ENCODE measurements around the gene RHEX. TPM values are rescaled to one million over a fixed set of nuclear protein-coding genes. Genes with fewer than 3 reads are reported as not detected.
"Not testable (repeated sequence)": the region's sequence is repeated elsewhere in the genome, so short reads cannot be mapped to it uniquely, and the experiment has no call there.

The RHEX gene
- total and polyA plus RNA-seq, 5 experiments from 2014 or later = 0.52 TPM; not detected in 4

DNA sequence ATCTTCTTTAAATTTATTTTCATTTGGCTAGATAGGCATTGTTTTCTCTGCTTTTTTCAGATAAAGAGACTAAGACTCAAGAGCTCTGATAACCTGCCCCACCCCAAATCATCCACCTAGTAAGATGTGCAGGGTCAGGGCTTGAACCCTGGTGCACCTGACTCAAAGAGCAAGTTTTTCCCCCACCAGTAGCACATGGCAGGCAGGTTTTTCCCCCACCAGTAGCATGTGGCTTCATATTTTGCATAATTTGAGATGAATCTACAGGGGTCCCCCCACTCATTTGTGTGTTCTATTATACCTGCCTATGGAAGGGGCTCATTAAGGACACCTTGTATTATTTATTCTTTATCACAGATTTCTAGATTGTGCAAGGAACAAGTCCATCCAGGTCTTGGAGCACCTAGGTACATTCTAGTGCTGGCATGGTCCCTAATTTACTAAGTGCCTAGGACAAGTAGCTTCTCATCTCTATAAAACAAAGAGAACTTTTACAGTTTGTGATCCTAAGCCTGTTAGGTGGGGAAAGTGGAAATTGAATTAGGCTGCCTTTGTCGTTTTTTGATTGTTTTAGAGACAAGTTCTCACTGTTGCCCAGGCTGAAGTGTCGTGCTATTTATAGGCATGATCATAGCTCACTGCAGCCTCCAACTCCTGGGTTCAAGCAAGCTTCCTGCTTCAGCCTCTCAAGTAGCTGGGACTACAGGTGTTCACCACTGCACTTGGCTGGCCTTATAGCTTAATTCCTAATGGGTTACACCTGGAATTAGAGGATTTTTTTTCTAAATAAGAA, 16.1 kb upstream of the RHEX start:
- H3K4me3 Mint-ChIP-seq = no peak overlapping the region
- POLR2A ChIA-PET = no interaction called here
- H3K27me3 Mint-ChIP-seq = peaks cover 0 to 16% (median 6%) of the 10 kb centered on the region in 5 donors
- H3K4me1 Mint-ChIP-seq = peaks cover 10 to 68% (median 13%) of the 10 kb centered on the region in 4 donors
- H3K9me3 Mint-ChIP-seq = no peaks in the 10 kb centered on the region
- DNase-seq = no peak
- H3K27ac Mint-ChIP-seq = peak overlapping the region in 1 of 10 donors; percentile 13
- ATAC-seq = no peak
- H3K36me3 Mint-ChIP-seq = no peaks in the 10 kb centered on the region

DNA sequence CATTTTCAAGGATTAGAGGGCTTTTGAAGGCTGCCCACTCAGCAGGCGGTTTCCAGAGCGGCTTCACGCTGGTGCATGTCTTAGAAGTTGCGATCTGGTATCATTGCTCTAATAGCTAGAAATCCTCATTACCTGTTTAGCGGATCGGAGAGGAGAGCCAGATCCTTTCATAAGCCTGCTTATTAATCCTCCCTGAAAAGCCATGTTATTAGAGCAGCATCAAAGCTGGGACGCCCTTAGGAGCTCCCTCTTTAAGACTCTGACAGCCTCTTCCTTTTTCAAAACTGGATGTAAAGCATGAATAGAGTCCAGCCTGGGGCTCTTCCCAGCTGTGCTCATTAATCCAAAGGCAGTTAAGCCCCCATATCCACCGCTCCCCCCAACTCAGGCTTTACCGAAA, 15.4 kb upstream of the RHEX start:
- ATAC-seq (no peak), DNase-seq (no peak)
- Mint-ChIP-seq H3K4me3 (no peak overlapping the region), H3K9me3 (no peaks in the 10 kb centered on the region), H3K27ac (peak overlapping the region in 1 of 10 donors; percentile 35), H3K27me3 (peaks cover 0 to 12% (median 6%) of the 10 kb centered on the region in 5 donors), H3K4me1 (peaks cover 10 to 63% (median 13%) of the 10 kb centered on the region in 4 donors), H3K36me3 (no peaks in the 10 kb centered on the region)
- POLR2A ChIA-PET = no interaction called here

DNA sequence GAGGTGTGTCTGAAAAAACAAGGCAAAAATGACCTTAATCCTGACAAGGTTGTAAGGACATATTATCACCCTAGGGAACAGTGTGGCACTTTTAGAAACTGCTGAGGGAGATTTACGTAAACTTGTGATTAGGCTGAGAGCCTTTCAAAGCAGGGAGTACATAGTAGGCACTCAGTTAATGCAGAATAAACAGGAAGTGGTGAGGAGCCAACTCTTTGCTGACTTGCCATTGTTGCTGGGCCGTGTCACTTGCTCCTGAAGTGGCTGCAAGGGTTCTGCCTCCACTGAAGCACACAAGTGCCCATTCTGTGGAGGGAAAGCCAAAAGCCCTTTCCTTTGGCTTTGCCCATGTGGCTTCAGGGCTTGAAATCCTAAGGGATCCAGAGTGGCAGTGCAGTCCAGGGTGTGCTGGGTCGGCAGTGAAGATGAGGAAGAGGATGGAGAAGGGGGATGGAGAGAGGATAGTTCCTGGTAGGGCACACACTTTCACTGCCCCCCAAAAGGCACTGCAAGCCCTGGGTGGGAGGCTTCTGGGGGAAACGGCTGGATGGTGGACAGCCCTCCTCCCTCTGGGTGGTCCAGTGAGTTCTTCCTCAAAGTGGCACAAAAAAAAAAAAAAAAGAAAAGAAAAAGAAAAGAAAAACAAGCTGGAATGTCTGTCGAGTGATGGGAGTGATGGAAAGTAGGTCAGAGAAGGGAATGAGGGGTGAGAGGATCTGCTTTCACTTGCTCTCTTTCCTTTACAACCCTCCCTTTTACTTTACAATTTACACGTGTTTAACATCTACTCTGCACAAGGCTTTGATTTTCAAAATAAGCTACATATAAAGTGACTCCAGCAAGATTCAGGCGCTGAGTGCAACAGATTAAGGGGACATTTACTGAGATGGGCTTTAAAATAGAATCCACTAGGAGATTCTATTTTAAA, 13.7 kb upstream of the RHEX start:
- Mint-ChIP-seq H3K4me3 (no peak overlapping the region), H3K9me3 (no peaks in the 10 kb centered on the region), H3K27me3 (peaks cover 0 to 7% (median 3%) of the 10 kb centered on the region in 5 donors), H3K36me3 (no peaks in the 10 kb centered on the region), H3K4me1 (peaks cover 10 to 63% (median 13%) of the 10 kb centered on the region in 4 donors), H3K27ac (peak overlapping the region in 3 of 10 donors; percentile 12 to 34 (median 22))
- no peak for ATAC-seq
- no peak for DNase-seq
- POLR2A ChIA-PET = no interaction called here

DNA sequence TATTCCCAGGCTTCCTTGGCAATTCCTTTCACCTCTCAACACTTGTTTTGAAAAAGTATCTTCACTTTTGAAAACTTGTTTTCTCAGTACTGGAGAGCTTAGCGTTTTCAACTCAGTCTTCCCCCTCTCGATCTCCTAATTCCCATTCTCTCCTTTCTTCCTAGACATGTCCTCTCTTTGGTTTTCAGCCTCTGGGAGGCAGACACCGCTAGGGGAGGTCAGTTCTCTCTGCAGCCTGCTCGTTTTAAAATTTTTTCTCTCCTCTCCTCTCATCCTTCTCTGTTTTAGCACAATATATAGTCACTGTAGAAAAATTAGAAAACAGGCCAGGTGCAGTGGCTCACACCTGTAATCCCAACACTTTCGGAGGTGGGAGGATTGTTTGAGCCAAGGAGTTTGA, 12.6 kb upstream of the RHEX start:
- peak overlapping the region in 1 of 10 donors; percentile 34 for H3K27ac Mint-ChIP-seq
- no peaks in the 10 kb centered on the region for H3K9me3 Mint-ChIP-seq
- ATAC-seq (no peak), DNase-seq (no peak)
- peaks cover 0 to 6% (median under 1%) of the 10 kb centered on the region in 5 donors for H3K27me3 Mint-ChIP-seq
- H3K36me3 Mint-ChIP-seq = no peaks in the 10 kb centered on the region
- H3K4me1 Mint-ChIP-seq = peaks cover 5 to 52% (median 8%) of the 10 kb centered on the region in 4 donors
- POLR2A ChIA-PET = no interaction called here
- no peak overlapping the region for H3K4me3 Mint-ChIP-seq

DNA sequence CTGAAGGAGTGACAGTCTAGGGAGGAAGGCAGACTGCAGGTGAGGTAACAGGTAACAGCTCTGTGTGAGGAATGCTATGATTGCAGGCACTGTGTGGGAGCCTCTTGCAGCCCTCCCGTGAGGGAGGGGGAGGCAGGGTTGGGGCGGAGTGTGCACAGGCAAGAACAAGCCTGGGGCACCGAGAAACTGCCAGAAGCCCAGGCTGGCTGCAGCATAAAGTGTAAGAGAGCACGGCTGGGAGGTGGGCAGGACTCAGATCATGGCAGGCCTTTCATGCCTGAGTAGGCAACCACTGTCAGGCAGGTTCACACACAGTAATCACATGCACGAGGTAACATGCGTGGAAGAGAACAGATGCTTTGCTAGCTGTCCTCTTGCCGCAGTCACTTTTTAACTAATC, 11.3 kb upstream of the RHEX start:
- Mint-ChIP-seq H3K27me3 (peaks cover 0 to 6% (median 0%) of the 10 kb centered on the region in 5 donors), H3K9me3 (no peaks in the 10 kb centered on the region), H3K4me1 (peaks cover 5 to 47% (median 7%) of the 10 kb centered on the region in 4 donors), H3K36me3 (no peaks in the 10 kb centered on the region), H3K27ac (peak overlapping the region in 1 of 10 donors; percentile 21), H3K4me3 (peak overlapping the region in 1 of 10 donors; percentile 40)
- ATAC-seq (no peak), DNase-seq (no peak)
- POLR2A ChIA-PET = no interaction called here

DNA sequence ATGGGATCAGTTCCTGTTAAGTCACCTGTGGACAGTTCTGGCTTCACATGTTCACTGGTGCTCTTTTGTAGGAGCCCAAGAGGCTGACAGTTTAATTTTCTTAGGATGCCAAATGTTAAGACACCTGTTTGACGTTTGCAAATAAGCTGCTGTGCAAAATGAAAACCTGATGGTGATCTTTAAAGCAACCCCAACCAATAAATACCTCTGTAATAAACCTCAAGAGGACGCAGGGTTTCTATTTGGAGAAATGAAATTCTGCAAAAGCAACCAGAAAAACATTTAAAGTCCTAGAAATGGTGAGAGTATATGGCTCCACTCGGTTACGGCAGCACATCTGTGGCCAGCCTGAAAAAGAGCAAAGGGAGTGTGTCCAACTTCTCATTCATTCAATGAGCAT, 5.7 kb upstream of the RHEX start:
- Mint-ChIP-seq H3K27ac (peak overlapping the region in 1 of 10 donors; percentile 49), H3K4me1 (peaks cover 6 to 57% (median 12%) of the 10 kb centered on the region in 4 donors), H3K36me3 (no peaks in the 10 kb centered on the region), H3K9me3 (no peaks in the 10 kb centered on the region), H3K27me3 (peaks cover 0 to 4% (median 0%) of the 10 kb centered on the region in 5 donors), H3K4me3 (no peak overlapping the region)
- DNase-seq (no peak), ATAC-seq (no peak)
- POLR2A ChIA-PET = no interaction called here

DNA sequence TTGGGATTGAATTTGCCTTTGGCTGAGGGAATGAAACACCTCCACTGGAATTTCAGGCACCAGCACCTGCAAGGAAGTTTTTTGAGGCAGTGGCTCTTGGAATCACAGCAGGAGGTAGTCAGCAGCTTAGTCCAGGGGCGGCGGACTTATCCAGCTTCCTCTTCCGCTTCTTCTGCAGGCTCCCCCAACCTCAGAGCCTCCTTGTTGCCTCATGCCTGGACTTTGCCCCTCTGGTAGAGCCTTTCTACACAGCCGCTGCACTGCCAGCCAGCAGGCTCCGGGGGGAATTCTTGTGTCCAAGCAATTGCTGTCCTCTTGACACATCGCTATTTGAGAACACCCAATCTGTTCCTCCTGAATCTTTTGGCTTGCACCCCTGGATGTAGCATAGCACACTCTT, 4.4 kb upstream of the RHEX start:
- DNase-seq (no peak), ATAC-seq (no peak)
- H3K4me3 Mint-ChIP-seq = no peak overlapping the region
- POLR2A ChIA-PET = no interaction called here
- H3K4me1 Mint-ChIP-seq = peaks cover 6 to 63% (median 17%) of the 10 kb centered on the region in 4 donors
- H3K27me3 Mint-ChIP-seq = peaks cover 0 to 4% (median 0%) of the 10 kb centered on the region in 5 donors
- H3K27ac Mint-ChIP-seq = peak overlapping the region in 1 of 10 donors; percentile 9
- no peaks in the 10 kb centered on the region for H3K36me3 Mint-ChIP-seq
- H3K9me3 Mint-ChIP-seq = no peaks in the 10 kb centered on the region

DNA sequence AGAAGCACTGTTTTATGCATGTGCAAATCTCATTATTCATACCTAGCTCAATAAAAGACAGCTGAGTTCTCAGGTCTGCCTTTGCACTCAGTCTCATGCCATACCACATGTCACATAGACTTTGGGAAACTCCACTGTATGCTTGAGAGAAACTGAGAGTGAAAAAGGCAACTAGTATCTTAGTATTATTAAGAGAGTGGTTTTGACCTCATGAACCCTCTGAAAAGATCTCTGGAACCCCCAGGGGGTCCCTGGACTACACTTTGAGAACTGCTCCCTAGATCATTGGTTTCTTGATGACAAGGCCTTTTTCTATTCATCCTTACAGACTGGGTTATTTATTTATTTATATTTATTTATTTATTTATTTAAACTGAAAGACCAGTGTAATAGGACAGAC, 3.7 kb upstream of the RHEX start:
- ATAC-seq (no peak), DNase-seq (no peak)
- H3K36me3 Mint-ChIP-seq = no peaks in the 10 kb centered on the region
- POLR2A ChIA-PET = no interaction called here
- no peaks in the 10 kb centered on the region for H3K9me3 Mint-ChIP-seq
- H3K27me3 Mint-ChIP-seq = peaks cover 0 to 4% (median 0%) of the 10 kb centered on the region in 5 donors
- H3K4me1 Mint-ChIP-seq = peaks cover 6 to 62% (median 17%) of the 10 kb centered on the region in 4 donors
- peak overlapping the region in 1 of 10 donors; percentile 9 for H3K27ac Mint-ChIP-seq
- no peak overlapping the region for H3K4me3 Mint-ChIP-seq

DNA sequence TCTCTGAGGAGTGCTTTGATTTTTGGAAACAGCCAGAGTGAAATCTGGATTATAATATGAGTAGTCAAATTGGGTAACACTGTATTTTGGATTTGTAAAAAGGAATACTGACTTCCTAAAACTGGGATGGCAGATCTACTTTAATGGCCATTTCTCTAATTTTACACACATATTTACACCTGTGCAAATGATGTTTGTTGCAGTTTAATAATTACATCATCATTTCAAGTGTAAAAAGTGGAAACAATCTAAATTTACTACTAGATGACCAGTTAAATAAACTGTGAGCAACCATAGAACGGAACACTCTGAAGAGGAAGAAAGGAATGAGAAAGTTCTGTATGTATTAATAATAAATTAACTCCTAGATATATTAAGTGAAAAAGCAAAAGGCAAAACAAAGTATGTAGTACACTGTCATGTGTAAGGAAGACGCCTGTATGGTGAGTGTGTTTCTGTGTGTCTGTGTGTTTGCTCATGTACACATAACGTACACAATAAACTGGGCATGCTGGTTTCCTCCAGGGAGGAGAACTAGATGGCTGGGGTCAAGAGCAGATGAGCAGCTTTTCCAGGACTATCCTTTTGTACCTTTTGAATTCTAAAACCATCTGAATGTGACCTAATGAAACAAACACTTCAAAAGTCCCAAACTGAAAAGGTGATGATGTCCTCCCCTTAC, 2.9 kb upstream of the RHEX start:
- Mint-ChIP-seq H3K27ac (peak overlapping the region in 2 of 10 donors; percentile 51 to 67), H3K4me1 (peaks cover 6 to 62% (median 17%) of the 10 kb centered on the region in 4 donors), H3K27me3 (peaks cover 0 to 4% (median 0%) of the 10 kb centered on the region in 5 donors), H3K36me3 (no peaks in the 10 kb centered on the region), H3K9me3 (no peaks in the 10 kb centered on the region), H3K4me3 (no peak overlapping the region)
- DNase-seq (no peak), ATAC-seq (no peak)
- POLR2A ChIA-PET = no interaction called here

DNA sequence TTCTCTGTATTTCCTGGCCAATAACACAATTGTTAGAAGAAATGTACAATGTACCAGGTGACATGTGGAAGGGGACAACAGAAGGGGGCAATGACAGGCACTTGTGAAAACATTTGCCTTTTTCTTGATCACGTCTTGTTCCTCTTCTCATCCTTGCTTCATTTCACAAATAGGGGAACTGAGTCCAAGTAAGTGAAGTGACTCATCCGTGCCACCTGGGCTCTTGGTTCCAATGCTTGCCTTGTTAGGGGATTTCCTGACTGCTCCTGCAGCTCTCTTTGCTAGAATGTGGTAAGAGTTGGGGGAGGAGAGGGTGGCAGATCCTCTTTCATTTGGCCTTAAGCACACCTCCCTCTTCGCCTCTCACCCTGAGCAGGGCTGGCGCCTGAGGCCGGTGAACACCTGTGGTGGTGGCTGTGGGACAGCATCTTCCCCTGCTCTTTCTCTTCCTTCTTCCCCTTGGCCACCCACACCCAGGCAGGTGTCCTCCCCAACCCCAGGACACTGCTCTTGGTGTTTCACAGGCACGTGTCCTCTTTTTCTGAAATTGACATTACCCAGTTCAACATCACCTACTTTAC, 2.2 kb upstream of the RHEX start:
- ATAC-seq = peak; percentile 89 to 90
- Mint-ChIP-seq H3K4me3 (peak overlapping the region in 6 of 10 donors; percentile 13 to 72 (median 41)), H3K36me3 (no peaks in the 10 kb centered on the region), H3K27me3 (peaks cover 0 to 4% (median 0%) of the 10 kb centered on the region in 5 donors), H3K27ac (peak overlapping the region in 6 of 10 donors; percentile 3 to 84 (median 64)), H3K9me3 (no peaks in the 10 kb centered on the region), H3K4me1 (peaks cover 6 to 62% (median 17%) of the 10 kb centered on the region in 4 donors)
- POLR2A ChIA-PET = no interaction called here
- DNase-seq = peak in 6 of 10 donors; percentile 7 to 72 (median 20)

DNA sequence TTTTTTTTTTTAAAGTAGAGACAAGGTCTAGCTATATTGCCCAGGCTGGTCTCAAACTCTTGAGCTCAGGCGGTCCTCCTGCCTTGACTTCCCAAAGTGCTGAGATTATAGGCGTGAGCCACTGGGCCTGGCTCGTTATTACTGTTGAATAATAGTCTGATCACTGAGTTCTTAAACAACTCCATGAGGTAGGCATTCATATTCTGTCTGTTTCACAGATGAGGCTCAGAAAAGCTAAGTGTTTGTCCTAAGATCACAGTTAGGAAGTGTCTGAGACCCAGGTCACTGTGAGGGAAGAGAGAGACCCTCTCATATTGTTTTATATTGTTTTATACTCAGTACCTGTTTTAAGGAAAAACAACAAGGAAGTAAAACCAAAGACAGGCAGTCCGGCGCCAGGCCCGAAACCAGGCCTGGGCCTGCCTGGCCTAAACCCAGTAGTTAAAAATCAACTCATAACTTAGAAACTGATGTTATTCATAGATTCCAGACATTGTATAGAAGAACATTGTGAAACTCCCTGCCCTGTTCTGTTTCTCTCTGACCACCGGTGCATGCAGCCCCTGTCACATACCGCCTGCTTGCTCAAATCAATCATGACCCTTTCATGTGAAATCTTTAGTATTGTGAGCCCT, 625 bp upstream of the RHEX start:
- H3K9me3 Mint-ChIP-seq, DNase-seq, H3K36me3 Mint-ChIP-seq, ATAC-seq, POLR2A ChIA-PET, H3K27me3 Mint-ChIP-seq: not testable (repeated sequence)
- peaks cover 6 to 59% (median 17%) of the 10 kb centered on the region in 4 donors for H3K4me1 Mint-ChIP-seq
- peak overlapping the region in 1 of 10 donors; percentile 67 for H3K27ac Mint-ChIP-seq
- peak overlapping the region in 1 of 10 donors; percentile 11 for H3K4me3 Mint-ChIP-seq

DNA sequence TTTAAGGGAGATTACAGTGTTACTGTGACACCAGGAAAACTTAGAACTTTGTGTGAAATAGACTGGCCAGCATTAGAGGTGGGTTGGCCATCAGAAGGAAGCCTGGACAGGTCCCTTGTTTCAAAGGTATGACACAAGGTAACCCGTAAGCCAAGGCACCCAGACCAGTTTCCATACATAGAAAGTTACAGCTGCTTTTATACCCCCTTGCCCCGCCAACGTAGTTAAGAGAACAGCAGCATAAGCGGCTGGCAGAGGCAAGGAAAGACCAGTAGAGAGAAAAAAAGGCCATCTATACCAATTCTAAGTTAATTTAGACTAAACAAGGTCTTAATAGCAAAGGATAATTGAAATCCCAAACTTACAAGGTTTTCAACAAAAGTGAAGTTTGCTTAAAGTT, 643 bp downstream of the RHEX start:
- H3K27me3 Mint-ChIP-seq, H3K36me3 Mint-ChIP-seq, POLR2A ChIA-PET, ATAC-seq, DNase-seq, H3K9me3 Mint-ChIP-seq: not testable (repeated sequence)
- Mint-ChIP-seq H3K4me3 (peak overlapping the region in 1 of 10 donors; percentile 38), H3K4me1 (peaks cover 5 to 48% (median 17%) of the 10 kb centered on the region in 4 donors), H3K27ac (peak overlapping the region in 1 of 10 donors; percentile 82)

Measured in naive thymus-derived CD8-positive, alpha-beta T cell (primary cell).